NCI-H69 (cell line): ENCODE results near the gene ABLIM3.
"Not testable (repeated sequence)": the region's sequence is repeated elsewhere in the genome, so short reads cannot be mapped to it uniquely, and the experiment has no call there.

Experiments used
- DNase-seq: peaks from one replicate; lab custom pipeline; 2025; lab: John Stamatoyannopoulos, UW

ABLIM3 gene

GRCh38 chr5:149257889-149258705 lies 116.8 kb downstream of the ABLIM3 start:
- DNase-seq = no peak

GRCh38 chr5:149260761-149261160 lies 119.5 kb downstream of the ABLIM3 start:
- DNase-seq = peak; percentile 8

- no peak for DNase-seq
Observed at GRCh38 chr5:149261246-149261645, 120.0 kb downstream of the ABLIM3 start.

GRCh38 chr5:149262315-149262714 lies 121.0 kb downstream of the ABLIM3 start:
- no peak for DNase-seq

- peak; percentile 86 for DNase-seq
Observed at GRCh38 chr5:149264439-149265067, 123.3 kb downstream of the ABLIM3 start.

GRCh38 chr5:149265068-149265465 lies 123.8 kb downstream of the ABLIM3 start:
- no peak for DNase-seq

- DNase-seq = no peak
Observed at GRCh38 chr5:149265597-149265996, 124.3 kb downstream of the ABLIM3 start.

- DNase-seq = no peak
Observed at GRCh38 chr5:149267241-149267973, 126.1 kb downstream of the ABLIM3 start.

- peak; percentile 74 for DNase-seq
Observed at GRCh38 chr5:149268928-149269557, 127.8 kb downstream of the ABLIM3 start.

- DNase-seq = no peak
Observed at GRCh38 chr5:149271195-149271715, 130.0 kb downstream of the ABLIM3 start.

- peak; percentile 59 for DNase-seq
Observed at GRCh38 chr5:149271716-149272563, 130.6 kb downstream of the ABLIM3 start, which contains the start of gene AFAP1L1. Gene AFAP1L1, plus strand, starts transcription at chr5:149271859. Its CDS starts 110 bp downstream, at chr5:149271969.

GRCh38 chr5:149272781-149273180 lies 131.5 kb downstream of the ABLIM3 start:
- not testable (repeated sequence) for DNase-seq

GRCh38 chr5:149273237-149273636 lies 131.9 kb downstream of the ABLIM3 start:
- no peak for DNase-seq

- DNase-seq = no peak
Observed at GRCh38 chr5:149273950-149274349, 132.7 kb downstream of the ABLIM3 start.

GRCh38 chr5:149274939-149275338 lies 133.6 kb downstream of the ABLIM3 start:
- no peak for DNase-seq

- DNase-seq = no peak
Observed at GRCh38 chr5:149277801-149278200, 136.5 kb downstream of the ABLIM3 start.

GRCh38 chr5:149278451-149279210 lies 137.3 kb downstream of the ABLIM3 start:
- no peak for DNase-seq

GRCh38 chr5:149279661-149280060 lies 138.4 kb downstream of the ABLIM3 start:
- no peak for DNase-seq

GRCh38 chr5:149280124-149280523 lies 138.8 kb downstream of the ABLIM3 start:
- DNase-seq = peak; percentile 84

- DNase-seq = peak; percentile 57
Observed at GRCh38 chr5:149280802-149281201, 139.5 kb downstream of the ABLIM3 start.
